Measurements from ENCODE around the gene NUTF2.
"Not testable (repeated sequence)": the region's sequence is repeated elsewhere in the genome, so short reads cannot be mapped to it uniquely, and the experiment has no call there.

The NUTF2 gene

GRCh38 chr16:67888331-67888730 is 41.6 kb downstream of the NUTF2 start:
- DNase-seq: no peak

GRCh38 chr16:67892375-67892774 is 45.6 kb downstream of the NUTF2 start:
- no peak for DNase-seq

GRCh38 chr16:67892899-67893742 is 46.4 kb downstream of the NUTF2 start, which contains the start of gene PSKH1:
Gene PSKH1 (plus strand): TSS chr16:67893254. CDS start chr16:67908750, 15,496 bp downstream.
- peak; percentile 93 for DNase-seq

GRCh38 chr16:67893743-67894399 is 47.1 kb downstream of the NUTF2 start:
- DNase-seq: no peak

GRCh38 chr16:67897231-67897630 is 50.5 kb downstream of the NUTF2 start:
- DNase-seq: no peak

GRCh38 chr16:67901734-67902133 is 55.0 kb downstream of the NUTF2 start:
- no peak for DNase-seq

- DNase-seq: no peak
Observed at GRCh38 chr16:67902831-67903230, 56.1 kb downstream of the NUTF2 start.

GRCh38 chr16:67907397-67908180 is 60.9 kb downstream of the NUTF2 start:
- no peak for DNase-seq

- DNase-seq: no peak
Observed at GRCh38 chr16:67909056-67909742, 62.5 kb downstream of the NUTF2 start.

GRCh38 chr16:67910158-67910557 is 63.4 kb downstream of the NUTF2 start:
- DNase-seq: no peak

- no peak for DNase-seq
Observed at GRCh38 chr16:67914758-67915495, 68.2 kb downstream of the NUTF2 start.

GRCh38 chr16:67915496-67915769 is 68.7 kb downstream of the NUTF2 start:
- not testable (repeated sequence) for DNase-seq

- no peak for DNase-seq
Observed at GRCh38 chr16:67915831-67916723, 69.3 kb downstream of the NUTF2 start.

GRCh38 chr16:67917140-67917851 is 70.6 kb downstream of the NUTF2 start:
- no peak for DNase-seq

- DNase-seq: no peak
Observed at GRCh38 chr16:67917852-67918236, 71.1 kb downstream of the NUTF2 start.

- no peak for DNase-seq
Observed at GRCh38 chr16:67919622-67920221, 73.0 kb downstream of the NUTF2 start.

Measured in NCI-H1436 (cell line).